ENCODE results near the gene LZIC.
A peak's percentile ranks its signal among the peaks of the same experiment; 100 is the strongest.

LZIC gene

DNA sequence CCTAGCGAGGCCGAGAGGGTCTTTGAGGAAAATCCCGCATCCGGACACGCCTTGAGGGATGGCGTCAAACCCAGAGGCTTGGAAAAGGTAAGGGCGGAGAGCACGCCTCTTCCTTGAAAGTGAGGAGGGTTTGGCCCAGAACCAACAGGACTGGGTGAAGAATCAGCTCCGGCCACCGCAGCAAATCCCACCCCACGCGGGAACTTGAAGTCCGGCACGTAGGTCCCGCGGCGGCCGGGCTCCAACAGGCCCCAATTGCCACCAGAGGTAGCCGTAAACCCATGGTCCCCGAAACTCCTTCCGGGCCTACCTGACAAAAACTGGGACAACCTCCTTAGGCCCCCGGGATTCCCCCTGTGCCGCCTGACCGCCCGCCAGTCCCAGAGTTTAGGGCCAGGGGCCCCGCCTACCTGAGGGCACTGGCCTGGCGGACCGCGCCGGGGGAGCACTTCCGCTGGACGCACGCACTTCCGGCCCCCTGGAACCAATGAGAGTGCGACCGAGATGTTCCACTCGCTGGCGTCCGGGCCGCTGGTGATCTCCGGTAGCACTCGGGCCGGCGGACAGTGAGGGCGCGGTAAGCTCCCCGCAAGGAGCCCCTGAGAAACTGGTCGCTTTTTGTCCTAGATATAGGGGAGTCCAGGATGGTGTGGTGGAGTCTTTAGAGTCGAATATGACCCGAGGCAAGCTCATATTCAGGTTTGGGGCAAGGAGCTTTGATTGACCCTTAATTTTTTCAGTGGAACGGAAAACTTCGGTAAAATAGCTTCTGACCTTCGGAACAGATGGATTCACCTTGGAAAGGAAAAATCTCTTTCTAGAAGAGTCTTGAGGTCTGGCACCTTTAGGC, at the start of gene LZIC, which contains the start of gene NMNAT1:
Gene LZIC (minus strand): TSS at position 453 of the 850 bp plus-strand sequence. CDS start 6,772 bp downstream, outside the sequence.
Gene NMNAT1 (plus strand): TSS at position 537 of the 850 bp plus-strand sequence. CDS start 28,599 bp downstream, outside the sequence.
- H3K27ac ChIP-seq, result peak within 1 kb of the TSS; percentile 84
- TF ChIP-seq, protein P1, sequence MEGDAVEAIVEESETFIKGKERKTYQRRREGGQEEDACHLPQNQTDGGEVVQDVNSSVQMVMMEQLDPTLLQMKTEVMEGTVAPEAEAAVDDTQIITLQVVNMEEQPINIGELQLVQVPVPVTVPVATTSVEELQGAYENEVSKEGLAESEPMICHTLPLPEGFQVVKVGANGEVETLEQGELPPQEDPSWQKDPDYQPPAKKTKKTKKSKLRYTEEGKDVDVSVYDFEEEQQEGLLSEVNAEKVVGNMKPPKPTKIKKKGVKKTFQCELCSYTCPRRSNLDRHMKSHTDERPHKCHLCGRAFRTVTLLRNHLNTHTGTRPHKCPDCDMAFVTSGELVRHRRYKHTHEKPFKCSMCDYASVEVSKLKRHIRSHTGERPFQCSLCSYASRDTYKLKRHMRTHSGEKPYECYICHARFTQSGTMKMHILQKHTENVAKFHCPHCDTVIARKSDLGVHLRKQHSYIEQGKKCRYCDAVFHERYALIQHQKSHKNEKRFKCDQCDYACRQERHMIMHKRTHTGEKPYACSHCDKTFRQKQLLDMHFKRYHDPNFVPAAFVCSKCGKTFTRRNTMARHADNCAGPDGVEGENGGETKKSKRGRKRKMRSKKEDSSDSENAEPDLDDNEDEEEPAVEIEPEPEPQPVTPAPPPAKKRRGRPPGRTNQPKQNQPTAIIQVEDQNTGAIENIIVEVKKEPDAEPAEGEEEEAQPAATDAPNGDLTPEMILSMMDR (conservative IDR thresholded peaks at IDR 0.05), result no peak

DNA sequence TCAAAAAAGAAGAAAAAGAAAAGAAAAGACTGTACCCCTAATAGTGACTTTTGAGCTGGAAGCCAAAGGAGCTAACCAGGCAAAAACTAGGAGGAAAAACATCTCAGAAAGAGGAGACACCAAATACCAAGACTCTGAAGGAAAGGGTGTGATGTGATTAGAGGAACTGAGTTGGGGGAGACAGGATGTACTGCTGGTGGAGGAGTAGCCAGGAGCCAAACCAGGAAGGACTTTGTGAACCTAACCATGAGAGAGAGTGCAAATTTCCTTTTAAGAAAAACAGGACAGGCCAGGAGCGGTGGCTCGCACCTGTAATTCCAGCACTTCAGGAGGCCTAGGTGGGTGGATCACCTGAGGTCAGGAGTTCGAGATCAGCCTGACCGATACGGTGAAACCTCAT, 49.7 kb upstream of the LZIC start:
- no peak overlapping the region for H3K27ac ChIP-seq
- TF ChIP-seq, protein P1 (conservative IDR thresholded peaks at IDR 0.05), result no peak

DNA sequence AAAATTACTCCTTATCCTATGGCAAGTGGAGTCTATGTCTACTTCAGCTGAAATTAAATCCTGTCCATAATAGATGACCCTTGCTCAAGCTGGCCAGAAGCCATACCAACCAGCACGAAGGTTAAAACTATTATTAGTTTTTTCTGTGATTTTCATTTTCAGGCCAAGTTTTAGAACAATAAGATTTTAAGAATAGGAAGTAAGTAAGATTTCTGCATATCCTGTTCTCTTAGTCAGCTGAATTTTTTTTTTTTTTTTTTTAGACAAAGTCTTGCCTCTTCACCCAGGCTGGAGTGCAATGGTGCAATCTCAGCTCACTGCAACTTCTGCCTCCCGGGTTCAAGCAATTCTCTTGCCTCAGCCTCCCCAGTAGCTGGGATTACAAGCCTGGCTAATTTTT, 47.8 kb upstream of the LZIC start:
- TF ChIP-seq, protein P1 (conservative IDR thresholded peaks at IDR 0.05), result no peak
- H3K27ac ChIP-seq, result no peak overlapping the region

DNA sequence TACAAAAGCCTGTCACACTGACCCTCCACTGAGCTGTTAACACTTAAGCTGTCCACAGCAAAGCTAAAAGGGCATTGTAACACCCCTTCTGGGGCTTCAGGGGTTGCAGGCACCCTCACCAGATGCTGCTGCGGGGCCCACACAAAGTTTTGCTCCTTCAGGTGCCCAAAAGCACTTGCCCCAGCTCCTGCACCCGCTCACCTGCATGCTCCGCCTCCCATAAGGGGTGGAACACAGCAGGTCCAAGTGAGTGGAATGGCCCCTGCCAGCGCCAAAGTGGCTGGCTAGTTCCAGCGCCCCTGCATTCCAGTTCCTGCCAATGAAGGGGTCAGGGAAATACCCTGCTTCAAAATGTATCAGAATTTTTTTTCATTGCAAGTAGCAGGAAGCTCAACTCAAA, 46.6 kb upstream of the LZIC start:
- H3K27ac ChIP-seq, result no peak overlapping the region
- TF ChIP-seq, protein P1 (conservative IDR thresholded peaks at IDR 0.05), result no peak

DNA sequence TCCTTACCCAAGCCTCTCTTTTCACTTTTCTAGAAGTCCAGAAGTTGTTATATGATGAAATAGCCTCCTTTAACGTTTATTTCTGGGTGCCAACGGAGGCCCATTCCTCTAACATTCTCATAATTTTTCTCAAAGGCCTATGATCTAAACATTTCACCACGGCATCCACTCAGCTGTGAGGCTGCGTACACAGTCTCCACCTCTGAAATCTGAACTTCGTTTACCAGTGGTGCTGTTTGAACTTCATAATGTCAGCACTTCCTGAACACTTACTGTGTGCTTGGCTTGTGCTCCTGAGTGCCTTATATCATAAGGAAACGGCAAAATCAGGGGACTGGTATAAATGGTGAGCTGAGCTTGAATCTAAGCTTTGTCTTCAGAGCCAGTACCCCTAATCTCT, 41.8 kb upstream of the LZIC start:
- H3K27ac ChIP-seq, result no peak overlapping the region
- TF ChIP-seq, protein P1 (conservative IDR thresholded peaks at IDR 0.05), result no peak

DNA sequence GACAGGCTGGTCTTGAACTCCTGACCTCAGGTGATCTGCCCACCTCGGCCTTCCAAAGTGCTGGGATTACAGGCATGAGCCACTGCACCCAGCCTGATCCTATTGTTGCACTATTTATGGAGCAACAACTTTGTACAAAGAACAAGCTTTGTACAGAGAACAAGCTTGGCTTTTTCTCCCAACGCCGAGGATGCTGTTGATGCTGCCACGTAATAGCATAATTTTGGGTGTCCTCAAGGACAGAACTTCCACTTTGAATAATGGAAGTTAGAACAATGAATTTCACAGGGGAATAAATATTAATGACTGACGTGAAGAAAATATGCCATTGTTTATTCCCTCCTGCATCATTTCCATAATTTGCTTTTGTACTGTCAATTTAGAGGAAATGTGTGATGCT, 41.1 kb upstream of the LZIC start:
- TF ChIP-seq, protein P1 (conservative IDR thresholded peaks at IDR 0.05), result no peak
- H3K27ac ChIP-seq, result no peak overlapping the region

DNA sequence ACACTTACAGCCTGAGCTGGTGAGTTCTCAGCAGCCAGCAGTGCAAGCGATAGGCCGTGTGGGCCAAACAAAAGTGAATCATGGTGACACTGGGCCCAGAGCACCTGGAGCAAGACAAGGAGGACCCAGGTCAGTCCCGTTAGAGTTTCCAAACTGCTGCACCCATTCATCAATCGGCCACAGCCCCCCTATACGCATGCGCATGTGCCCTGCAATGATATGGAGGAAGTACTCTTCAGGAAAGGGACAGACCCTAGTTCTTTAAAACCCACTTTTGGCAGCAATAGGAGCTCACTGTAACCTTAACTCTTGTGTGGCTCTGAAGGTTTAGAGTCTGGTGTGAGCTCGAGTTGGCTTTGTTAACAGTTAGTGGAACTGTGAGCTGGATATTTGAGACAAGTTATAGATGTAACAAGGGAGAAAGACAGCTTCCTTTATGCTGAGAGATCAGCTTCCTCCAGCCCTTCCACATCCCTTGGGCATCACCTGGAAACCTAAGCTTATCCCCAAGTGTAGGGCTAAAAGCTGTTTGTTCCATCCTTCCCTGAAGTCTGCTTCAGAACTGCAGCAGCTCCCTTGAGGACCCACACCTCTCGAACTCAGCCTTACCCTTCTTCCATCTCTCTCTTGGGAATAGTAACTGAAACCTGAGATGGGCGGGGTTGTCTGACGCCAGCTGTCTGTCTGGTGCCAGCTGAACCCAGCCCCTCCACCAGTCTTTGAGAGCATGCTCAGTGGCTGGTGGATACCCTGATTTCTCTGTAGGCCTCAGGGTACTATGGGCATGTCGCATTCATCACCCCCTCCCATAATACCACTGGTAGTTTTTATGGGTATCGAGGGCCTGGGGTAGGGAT, 17.7 kb upstream of the LZIC start:
- H3K27ac ChIP-seq, result no peak overlapping the region
- TF ChIP-seq, protein P1 (conservative IDR thresholded peaks at IDR 0.05), result no peak
